ENCODE results near the gene RASAL2. TPM values are rescaled to one million over a fixed set of nuclear protein-coding genes. Genes with fewer than 3 reads are reported as not detected.
A peak's percentile ranks its signal among the peaks of the same experiment; 100 is the strongest.

The RASAL2 gene
- total RNA-seq (2021): 22.2 and 22.3 TPM in 2 replicates
- long read RNA-seq, partial matches to known transcripts: 13 of 22 reads
- long read RNA-seq, other reads (novel, unspliced or antisense): 9 of 22 reads

- Histone ChIP-seq H3K4me1 (ENCODE audit: insufficient read depth, low read length) (peaks cover 11% of the 10 kb centered on the region; the same call in 1 of the 2 replicates), H3K4me2 (ENCODE audit: insufficient read depth, insufficient read length, low read length) (peak within 1 kb of the TSS; percentile 93), H3K23me2 (ENCODE audit: insufficient read length, low read depth, low read length, poor library complexity, severe bottlenecking) (peaks cover 14% of the 10 kb centered on the region), H3K4ac (ENCODE audit: low read depth, low read length) (no peak within 1 kb of the TSS), H3K27me3 (ENCODE audit: insufficient read depth, low read length) (no peaks in the 10 kb centered on the region), H4K5ac (ENCODE audit: insufficient read length, low read depth, low read length) (no peak within 1 kb of the TSS), H2BK120ac (ENCODE audit: low read depth, low read length, poor library complexity, severe bottlenecking) (no peak within 1 kb of the TSS), H3K79me1 (ENCODE audit: insufficient read depth, low read depth, low read length, poor library complexity, severe bottlenecking) (peaks cover 3% of the 10 kb centered on the region), H3K18ac (ENCODE audit: insufficient read length, low read depth, low read length) (no peak within 1 kb of the TSS), H4K20me1 (ENCODE audit: control insufficient read depth, insufficient read depth, insufficient read length) (no peaks in the 10 kb centered on the region), H4K8ac (replicated peaks; ENCODE audit: insufficient read length, low read depth, low read length) (no peak within 1 kb of the TSS), H3K56ac (ENCODE audit: insufficient read length, low read depth, low read length) (no peak within 1 kb of the TSS), H2AFZ (ENCODE audit: low read length) (no peak within 1 kb of the TSS), H3K9me3 (ENCODE audit: control insufficient read depth, low read depth, low read length) (no peaks in the 10 kb centered on the region), H4K91ac (ENCODE audit: insufficient read length, low read depth, low read length) (no peak within 1 kb of the TSS), H2BK15ac (ENCODE audit: low read depth, low read length) (no peak within 1 kb of the TSS), H3K9ac (ENCODE audit: extremely low read depth, insufficient read length, low read length) (peak within 1 kb of the TSS; percentile 85), H3K27ac (ENCODE audit: insufficient read length, low read depth, low read length) (peak within 1 kb of the TSS; percentile 39), H3K14ac (ENCODE audit: insufficient read depth, low read length) (peak within 1 kb of the TSS; percentile 74), H3K79me2 (ENCODE audit: insufficient read depth, low read length) (peaks cover 18% of the 10 kb centered on the region; the same call in 1 of the 2 replicates), H2AK5ac (ENCODE audit: insufficient read length, low read length) (no peak within 1 kb of the TSS), H2BK12ac (ENCODE audit: insufficient read length, low read depth, low read length) (no peak within 1 kb of the TSS), H3K23ac (ENCODE audit: insufficient read length, low read depth, low read length) (no peak within 1 kb of the TSS), H2BK5ac (ENCODE audit: insufficient read length, low read length) (no peak within 1 kb of the TSS), H3T11ph (ENCODE audit: low read length) (no peak within 1 kb of the TSS), H2BK20ac (ENCODE audit: low read depth, low read length, poor library complexity, severe bottlenecking) (no peak within 1 kb of the TSS)
- H3K4me3 Mint-ChIP-seq: peak within 1 kb of the TSS; percentile 83 to 95
- peak; percentile 79 for DNase-seq
- no peaks in the 10 kb centered on the region for H3K27me3 Mint-ChIP-seq (ENCODE audit: low read depth)
- WGBS (ENCODE audit: extremely low coverage, insufficient read length, low lambda C conversion rate): no CpG with 5 or more reads among the region's 82 CpGs
- no peaks in the 10 kb centered on the region; a peak in 1 of 7 replicates for H3K36me3 Mint-ChIP-seq (ENCODE audit: insufficient read depth in 1 of 3, low read depth in 3 of 3)
- peak within 1 kb of the TSS; percentile 87 to 97 (median 88) for H3K27ac Mint-ChIP-seq
- peak; percentile 21; the same call in 2 of the 3 replicates for TF ChIP-seq CTCF (conservative IDR thresholded peaks at IDR 0.05)
- H3K9me3 Mint-ChIP-seq: peaks cover 0 to 4% of the 10 kb centered on the region in 2 experiments; a peak in 1 of 5 replicates
- peaks cover 36 to 42% of the 10 kb centered on the region in 2 experiments for H3K4me1 Mint-ChIP-seq
These were observed at the start of gene RASAL2 for GRCh38 chr1:178093951-178094738. TSS of gene RASAL2 (plus strand) at chr1:178094104. CDS start at chr1:178094493, 389 bp downstream.
